Effector memory CD8-positive, alpha-beta T cell (primary cell): ENCODE data around the gene KRT16.
"Not testable (repeated sequence)": the region's sequence is repeated elsewhere in the genome, so short reads cannot be mapped to it uniquely, and the experiment has no call there.

Experiments used
- ATAC-seq: fragments of 150-1000 bp; cut with Tn5 transposase; replicated peaks from 2 replicates; pipeline ENCODE4 v1.10.0; 2021; ENCODE audit warnings: mild to moderate bottlenecking, moderate library complexity
- DNase-seq, 3 experiments: peaks; one replicate each; pipeline ENCODE4 v3.0.0; 2021
- H3K27ac Mint-ChIP-seq, 2 donors: one replicate each; pipeline ENCODE4 v1.8.0; 2022; ENCODE audit warnings: mild to moderate bottlenecking in 2 of 2, mixed read lengths in 2 of 2, moderate library complexity in 2 of 2
- H3K27me3 Mint-ChIP-seq, 2 donors: one replicate each; pipeline ENCODE4 v1.8.0; 2022; ENCODE audit warnings: mixed read lengths in 2 of 2
- H3K36me3 Mint-ChIP-seq: one replicate; pipeline ENCODE4 v1.8.0; 2022; ENCODE audit warnings: mild to moderate bottlenecking, moderate library complexity, mixed read lengths; ENCODE audit not compliant: insufficient read depth
- H3K4me1 Mint-ChIP-seq, 2 donors: one replicate each; pipeline ENCODE4 v1.8.0; 2022; ENCODE audit warnings: low read depth in 2 of 2, mixed read lengths in 2 of 2
- H3K4me3 Mint-ChIP-seq, 2 donors: one replicate each; pipeline ENCODE4 v1.8.0; 2022; ENCODE audit warnings: mild to moderate bottlenecking in 2 of 2, mixed read lengths in 2 of 2, moderate library complexity in 2 of 2
- H3K9me3 Mint-ChIP-seq, 2 donors: one replicate each; pipeline ENCODE4 v1.8.0; 2022; ENCODE audit warnings: mixed read lengths in 2 of 2

Gene KRT16

GRCh38 chr17:41606930-41607329 is 5.6 kb downstream of the KRT16 start:
- not testable (repeated sequence) for H3K4me3 Mint-ChIP-seq, H3K36me3 Mint-ChIP-seq, H3K4me1 Mint-ChIP-seq, H3K27ac Mint-ChIP-seq, ATAC-seq, DNase-seq
- Mint-ChIP-seq H3K9me3 (peaks cover 11 to 18% of the 10 kb centered on the region in 2 donors), H3K27me3 (peaks cover 59 to 72% of the 10 kb centered on the region in 2 donors)

GRCh38 chr17:41602524-41602923 is 10.0 kb downstream of the KRT16 start:
- Mint-ChIP-seq H3K9me3 (peaks cover 14 to 15% of the 10 kb centered on the region in 2 donors), H3K27me3 (peaks cover 48 to 54% of the 10 kb centered on the region in 2 donors), H3K4me3 (no peak overlapping the region), H3K4me1 (no peaks in the 10 kb centered on the region), H3K36me3 (peaks cover 4% of the 10 kb centered on the region), H3K27ac (no peak overlapping the region)
- DNase-seq (no peak), ATAC-seq (no peak)

- ATAC-seq: no peak
- H3K4me3 Mint-ChIP-seq: no peak overlapping the region
Measured at GRCh38 chr17:41600318-41600717, 12.2 kb downstream of the KRT16 start.

GRCh38 chr17:41599680-41600079 is 12.9 kb downstream of the KRT16 start:
- ATAC-seq (no peak), DNase-seq (no peak)
- H3K36me3 Mint-ChIP-seq: peaks cover 4% of the 10 kb centered on the region
- H3K4me1 Mint-ChIP-seq: no peaks in the 10 kb centered on the region
- no peak overlapping the region for H3K27ac Mint-ChIP-seq
- H3K27me3 Mint-ChIP-seq: peaks cover 32 to 48% of the 10 kb centered on the region in 2 donors
- H3K4me3 Mint-ChIP-seq: no peak overlapping the region
- H3K9me3 Mint-ChIP-seq: peaks cover 0 to 4% of the 10 kb centered on the region in 2 donors

More at GRCh38 chr17:41600318-41600717, 12.2 kb downstream of the KRT16 start:
- Mint-ChIP-seq H3K4me1 (no peaks in the 10 kb centered on the region), H3K36me3 (peaks cover 4% of the 10 kb centered on the region), H3K27me3 (peaks cover 33 to 46% of the 10 kb centered on the region in 2 donors), H3K9me3 (peaks cover 0 to 4% of the 10 kb centered on the region in 2 donors), H3K27ac (no peak overlapping the region)
- DNase-seq: no peak

- DNase-seq (no peak), ATAC-seq (no peak)
- no peak overlapping the region for H3K27ac Mint-ChIP-seq
- peaks cover 24 to 53% of the 10 kb centered on the region in 2 donors for H3K27me3 Mint-ChIP-seq
- H3K36me3 Mint-ChIP-seq: peaks cover 4% of the 10 kb centered on the region
- H3K9me3 Mint-ChIP-seq: peaks cover 0 to 4% of the 10 kb centered on the region in 2 donors
- H3K4me3 Mint-ChIP-seq: no peak overlapping the region
- no peaks in the 10 kb centered on the region for H3K4me1 Mint-ChIP-seq
Measured at GRCh38 chr17:41595585-41595984, 17.0 kb downstream of the KRT16 start.

GRCh38 chr17:41594363-41594915 is 18.1 kb downstream of the KRT16 start:
- Mint-ChIP-seq H3K27ac (no peak overlapping the region), H3K9me3 (peaks cover 0 to 4% of the 10 kb centered on the region in 2 donors), H3K27me3 (peaks cover 33 to 64% of the 10 kb centered on the region in 2 donors), H3K36me3 (peaks cover 4% of the 10 kb centered on the region), H3K4me1 (no peaks in the 10 kb centered on the region), H3K4me3 (no peak overlapping the region)
- DNase-seq: no peak
- ATAC-seq: no peak

GRCh38 chr17:41593306-41593981 is 19.1 kb downstream of the KRT16 start:
- Mint-ChIP-seq H3K9me3 (peaks cover 0 to 2% of the 10 kb centered on the region in 2 donors), H3K4me1 (no peaks in the 10 kb centered on the region), H3K27ac (no peak overlapping the region), H3K36me3 (no peaks in the 10 kb centered on the region), H3K4me3 (no peak overlapping the region), H3K27me3 (peaks cover 36 to 74% of the 10 kb centered on the region in 2 donors)
- no peak for ATAC-seq
- no peak for DNase-seq

GRCh38 chr17:41592601-41593305 is 19.8 kb downstream of the KRT16 start:
- no peak for ATAC-seq
- Mint-ChIP-seq H3K27me3 (peaks cover 36 to 81% of the 10 kb centered on the region in 2 donors), H3K27ac (no peak overlapping the region), H3K4me3 (no peak overlapping the region), H3K36me3 (no peaks in the 10 kb centered on the region), H3K4me1 (no peaks in the 10 kb centered on the region), H3K9me3 (peaks cover 0 to under 1% of the 10 kb centered on the region in 2 donors)
- no peak for DNase-seq

- H3K9me3 Mint-ChIP-seq: no peaks in the 10 kb centered on the region
- H3K4me1 Mint-ChIP-seq: no peaks in the 10 kb centered on the region
- no peak overlapping the region for H3K4me3 Mint-ChIP-seq
- H3K27ac Mint-ChIP-seq: no peak overlapping the region
- no peak for DNase-seq
- H3K36me3 Mint-ChIP-seq: peaks cover 3% of the 10 kb centered on the region
- no peak for ATAC-seq
- peaks cover 35 to 92% of the 10 kb centered on the region in 2 donors for H3K27me3 Mint-ChIP-seq
Measured at GRCh38 chr17:41589301-41589700, 23.3 kb downstream of the KRT16 start.

- Mint-ChIP-seq H3K27me3 (peaks cover 45 to 93% of the 10 kb centered on the region in 2 donors), H3K9me3 (no peaks in the 10 kb centered on the region), H3K4me1 (no peaks in the 10 kb centered on the region), H3K36me3 (peaks cover 3% of the 10 kb centered on the region), H3K4me3 (no peak overlapping the region), H3K27ac (no peak overlapping the region)
- DNase-seq (no peak), ATAC-seq (no peak)
Measured at GRCh38 chr17:41588126-41588810, 24.3 kb downstream of the KRT16 start.

GRCh38 chr17:41586863-41587495 is 25.6 kb downstream of the KRT16 start, which contains the start of gene KRT14:
Gene KRT14 (minus strand): TSS chr17:41586895. CDS start chr17:41586834, 61 bp downstream.
- Mint-ChIP-seq H3K4me1 (no peaks in the 10 kb centered on the region), H3K27ac (no peak within 1 kb of the TSS), H3K36me3 (peaks cover 3% of the 10 kb centered on the region), H3K27me3 (peaks cover 52 to 94% of the 10 kb centered on the region in 2 donors), H3K4me3 (no peak within 1 kb of the TSS), H3K9me3 (no peaks in the 10 kb centered on the region)
- ATAC-seq (no peak), DNase-seq (no peak)

GRCh38 chr17:41585301-41586056 is 27.1 kb downstream of the KRT16 start:
- ATAC-seq (no peak), DNase-seq (no peak)
- H3K9me3 Mint-ChIP-seq: no peaks in the 10 kb centered on the region
- H3K27me3 Mint-ChIP-seq: peaks cover 50 to 99% of the 10 kb centered on the region in 2 donors
- H3K4me1 Mint-ChIP-seq: no peaks in the 10 kb centered on the region
- no peak overlapping the region for H3K4me3 Mint-ChIP-seq
- peaks cover 3% of the 10 kb centered on the region for H3K36me3 Mint-ChIP-seq
- H3K27ac Mint-ChIP-seq: no peak overlapping the region
